BLaER1 treated with 17β-estradiol and CSF1 and Interleukin-3, amounts not matched to agents 10 nM and 100 nM (cell line): ENCODE data around the gene GFRA4.

ENCODE experiments used
- H3K27ac ChIP-seq, 11 experiments: shearing (Covaris generic); formaldehyde crosslinking; 2 replicates each; pipeline ENCODE4 v1.8.1; 2022
- H3K27me3 ChIP-seq, 11 experiments: shearing (Covaris generic); formaldehyde crosslinking; 2 replicates each; pipeline ENCODE4 v1.8.1; 2022
- H3K36me3 ChIP-seq, 11 experiments: shearing (Covaris generic); formaldehyde crosslinking; 2 replicates each; pipeline ENCODE4 v1.8.1; 2022
- H3K4me1 ChIP-seq, 10 experiments: shearing (Covaris generic); formaldehyde crosslinking; 2 replicates each; pipeline ENCODE4 v1.8.1; 2022
- H3K4me2 ChIP-seq, 11 experiments: shearing (Covaris generic); formaldehyde crosslinking; 2 replicates each; pipeline ENCODE4 v1.8.1; 2022
- H3K4me3 ChIP-seq, 10 experiments: shearing (Covaris generic); formaldehyde crosslinking; 2 replicates each; pipeline ENCODE4 v1.8.1; 2022
- H3K9ac ChIP-seq, 11 experiments: shearing (Covaris generic); formaldehyde crosslinking; 2 replicates each; pipeline ENCODE4 v1.8.1; 2022
- H3K9me3 ChIP-seq, 11 experiments: shearing (Covaris generic); formaldehyde crosslinking; replicated peaks in 1 of 11; 2 replicates each; pipeline ENCODE4 v1.8.1; 2022
- H4K20me1 ChIP-seq, 11 experiments: shearing (Covaris generic); formaldehyde crosslinking; 2 replicates each; pipeline ENCODE4 v1.8.1; 2022
- Cebpa-rat ChIP-seq, 11 experiments: shearing (Covaris generic); IDR thresholded peaks; 2 replicates each; pipeline ENCODE4 v1.8.1; 2022

The GFRA4 gene

DNA sequence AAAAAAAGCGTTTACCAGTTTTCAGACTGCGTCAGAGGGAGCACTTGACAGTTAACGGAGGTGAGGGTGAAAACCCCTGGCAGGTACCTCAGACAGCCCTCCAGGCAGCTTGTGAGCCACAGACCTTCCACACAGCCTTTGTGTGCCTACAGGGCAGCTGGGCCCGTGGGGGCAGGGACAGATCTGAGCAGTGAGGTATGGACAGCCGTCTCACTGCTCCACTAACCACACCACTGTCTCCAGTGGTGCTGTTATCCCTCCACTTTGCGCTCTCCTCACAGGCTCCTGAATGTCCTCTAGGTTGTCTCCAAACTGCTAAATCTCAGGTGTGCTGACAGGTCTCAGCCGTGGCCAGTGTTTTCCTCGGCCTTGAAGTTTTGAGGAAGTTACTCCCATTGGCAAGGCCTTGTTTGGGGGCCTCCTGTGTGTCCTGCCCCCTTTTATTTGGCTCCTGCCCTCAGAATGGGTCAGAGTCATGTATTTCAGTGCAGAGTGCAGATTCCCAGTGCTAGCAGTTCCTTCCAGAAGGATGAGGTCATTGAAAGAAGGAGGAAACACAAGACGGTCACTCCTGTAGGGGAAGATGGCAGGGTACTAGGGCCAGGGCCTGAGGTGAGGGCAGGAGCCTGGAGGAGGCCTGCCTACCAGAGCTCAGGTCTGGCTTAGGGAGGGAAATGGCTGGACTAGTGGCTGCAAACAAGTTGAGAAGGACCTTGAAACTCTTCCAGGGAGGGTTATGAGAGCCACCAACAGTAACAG, 11.8 kb downstream of the GFRA4 start:
- no peak for TF ChIP-seq Cebpa-rat (IDR thresholded peaks at IDR 0.05)
- H3K4me1 ChIP-seq = peaks cover 42 to 69% (median 55%) of the 10 kb centered on the region in 10 experiments
- no peaks in the 10 kb centered on the region; a peak in 1 of 22 replicates for H4K20me1 ChIP-seq
- H3K9ac ChIP-seq = no peak overlapping the region
- no peaks in the 10 kb centered on the region for H3K27me3 ChIP-seq
- peaks cover 3 to 39% (median 16%) of the 10 kb centered on the region in 11 experiments; a peak in 16 of 22 replicates for H3K36me3 ChIP-seq
- peak overlapping the region in 3 of 11 experiments; percentile 17 to 76 (median 47); a peak in 6 of 22 replicates for H3K27ac ChIP-seq
- H3K9me3 ChIP-seq = 0 out of 22 replicates have a peak, but pooled peaks cover 0 to 4% (median 0%) of the 10 kb centered on the region in 11 experiments
- peak overlapping the region in 10 of 11 experiments; percentile 8 to 92 (median 81); a peak in 14 of 22 replicates for H3K4me2 ChIP-seq
- no peak overlapping the region for H3K4me3 ChIP-seq

DNA sequence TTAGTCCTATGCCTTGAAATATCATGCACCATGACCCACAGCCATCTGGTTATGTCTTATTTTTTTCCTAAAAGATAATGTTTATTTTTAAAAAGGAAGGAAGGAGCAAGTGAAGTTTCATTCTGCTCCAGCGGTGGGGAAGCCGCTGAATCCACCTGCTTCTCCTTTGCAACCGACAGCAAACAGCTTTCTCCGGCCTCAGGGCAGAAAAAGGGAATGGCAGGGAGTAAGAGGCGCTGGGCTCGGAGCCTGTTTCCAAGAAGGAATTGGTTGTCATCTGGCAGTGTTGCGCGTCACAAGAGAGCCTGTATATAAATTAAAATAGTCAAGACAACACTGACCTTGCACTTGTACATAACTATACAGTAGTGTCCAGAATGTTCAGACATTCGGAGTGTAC, 14.2 kb downstream of the GFRA4 start:
- H3K4me1 ChIP-seq = peaks cover 32 to 62% (median 57%) of the 10 kb centered on the region in 10 experiments
- peak overlapping the region in 8 of 11 experiments; percentile 13 to 52 (median 26); a peak in 11 of 22 replicates for H3K4me2 ChIP-seq
- no peak for TF ChIP-seq Cebpa-rat (IDR thresholded peaks at IDR 0.05)

DNA sequence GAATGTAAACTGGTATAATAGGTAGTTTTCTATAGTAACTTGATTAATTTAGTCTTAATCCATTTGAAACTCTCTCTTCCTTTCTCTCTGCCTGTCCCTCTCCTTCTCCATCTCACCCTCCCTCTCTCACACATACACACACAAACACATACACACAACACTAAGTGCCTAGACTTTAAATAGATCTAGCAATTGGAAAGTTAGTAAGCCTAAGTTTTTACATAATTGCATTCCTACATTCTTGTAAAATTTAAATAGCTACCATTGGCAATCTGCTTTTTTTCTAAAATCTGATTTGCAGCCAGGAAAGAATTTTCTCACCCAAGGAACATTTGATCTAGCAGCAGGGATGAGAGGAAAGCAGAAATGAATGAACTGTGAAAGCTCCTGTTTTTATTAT, 15.7 kb downstream of the GFRA4 start:
- no peak overlapping the region for H3K27ac ChIP-seq
- no peak overlapping the region for H3K9ac ChIP-seq
- H3K9me3 ChIP-seq = no peaks in the 10 kb centered on the region
- H4K20me1 ChIP-seq = no peaks in the 10 kb centered on the region; a peak in 1 of 22 replicates
- no peak for TF ChIP-seq Cebpa-rat (IDR thresholded peaks at IDR 0.05)
- peaks cover 3 to 77% (median 50%) of the 10 kb centered on the region in 11 experiments; a peak in 17 of 22 replicates for H3K36me3 ChIP-seq
- no peaks in the 10 kb centered on the region for H3K27me3 ChIP-seq
- H3K4me2 ChIP-seq = peak overlapping the region in 7 of 11 experiments; percentile 2 to 62 (median 47); a peak in 11 of 22 replicates
- no peak overlapping the region for H3K4me3 ChIP-seq
- H3K4me1 ChIP-seq = peaks cover 17 to 47% (median 42%) of the 10 kb centered on the region in 10 experiments

More for the DNA sequence above, 14.2 kb downstream of the GFRA4 start:
- H3K36me3 ChIP-seq = peaks cover 3 to 63% (median 38%) of the 10 kb centered on the region in 11 experiments; a peak in 17 of 22 replicates
- H3K4me3 ChIP-seq = no peak overlapping the region
- no peak overlapping the region for H3K27ac ChIP-seq
- H3K9ac ChIP-seq = no peak overlapping the region
- H3K9me3 ChIP-seq = 0 out of 22 replicates have a peak, but pooled peaks cover 0 to 3% (median 0%) of the 10 kb centered on the region in 11 experiments
- no peaks in the 10 kb centered on the region for H3K27me3 ChIP-seq
- H4K20me1 ChIP-seq = no peaks in the 10 kb centered on the region; a peak in 1 of 22 replicates

DNA sequence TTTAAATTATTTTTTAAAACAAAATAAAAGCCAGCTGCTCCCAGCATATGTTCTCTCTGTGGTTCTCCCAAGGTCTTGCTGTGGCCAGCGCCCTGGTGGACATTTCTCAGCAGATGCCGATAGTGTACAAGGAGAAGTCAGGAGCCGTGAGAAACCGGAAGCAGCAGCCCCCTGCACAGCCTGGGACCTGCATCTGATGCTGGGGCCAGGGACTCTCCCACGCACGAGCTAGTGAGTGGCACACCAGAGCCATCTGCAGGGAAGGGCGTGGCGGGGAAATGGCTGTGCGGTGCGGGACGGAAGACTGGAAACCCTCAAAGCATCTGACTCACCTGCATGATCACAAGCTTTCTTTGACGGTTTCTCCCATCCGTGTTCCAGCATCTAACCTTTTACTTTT, 16.5 kb downstream of the GFRA4 start:
- Histone ChIP-seq H3K27me3 (no peaks in the 10 kb centered on the region), H3K9me3 (no peaks in the 10 kb centered on the region), H3K9ac (no peak overlapping the region), H3K4me3 (no peak overlapping the region), H3K4me2 (no peak overlapping the region), H3K4me1 (peaks cover 9 to 39% (median 34%) of the 10 kb centered on the region in 10 experiments), H3K36me3 (peaks cover 8 to 86% (median 56%) of the 10 kb centered on the region in 11 experiments; a peak in 18 of 22 replicates), H3K27ac (no peak overlapping the region), H4K20me1 (no peaks in the 10 kb centered on the region; a peak in 1 of 22 replicates)
- no peak for TF ChIP-seq Cebpa-rat (IDR thresholded peaks at IDR 0.05)

DNA sequence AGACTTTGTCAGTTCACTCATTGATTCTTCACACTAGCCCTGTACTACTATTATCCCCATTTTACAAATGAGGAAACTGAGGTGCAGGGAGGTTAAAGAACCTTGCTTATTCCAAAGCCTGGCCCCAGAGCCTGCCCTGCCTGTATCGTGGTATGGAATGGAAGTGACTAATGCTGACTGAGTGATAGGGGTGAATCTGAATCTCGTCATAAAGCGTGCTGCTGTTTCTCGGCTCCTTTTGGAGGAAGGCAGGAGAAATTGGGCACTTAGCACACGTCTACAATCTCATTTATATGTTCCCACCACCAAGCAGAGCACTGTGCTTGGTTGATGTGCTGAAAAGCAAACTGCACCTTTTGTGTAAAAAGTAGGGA, 17.1 kb downstream of the GFRA4 start:
- Histone ChIP-seq H3K4me3 (no peak overlapping the region), H3K4me2 (no peak overlapping the region), H3K9ac (no peak overlapping the region), H3K27me3 (no peaks in the 10 kb centered on the region), H4K20me1 (no peaks in the 10 kb centered on the region; a peak in 1 of 22 replicates), H3K27ac (no peak overlapping the region), H3K36me3 (peaks cover 8 to 91% (median 56%) of the 10 kb centered on the region in 11 experiments; a peak in 18 of 22 replicates), H3K9me3 (peaks cover 0 to 6% (median 1%) of the 10 kb centered on the region in 11 experiments; a peak in 4 of 22 replicates), H3K4me1 (peaks cover 3 to 33% (median 28%) of the 10 kb centered on the region in 10 experiments)
- TF ChIP-seq Cebpa-rat (IDR thresholded peaks at IDR 0.05) = no peak

DNA sequence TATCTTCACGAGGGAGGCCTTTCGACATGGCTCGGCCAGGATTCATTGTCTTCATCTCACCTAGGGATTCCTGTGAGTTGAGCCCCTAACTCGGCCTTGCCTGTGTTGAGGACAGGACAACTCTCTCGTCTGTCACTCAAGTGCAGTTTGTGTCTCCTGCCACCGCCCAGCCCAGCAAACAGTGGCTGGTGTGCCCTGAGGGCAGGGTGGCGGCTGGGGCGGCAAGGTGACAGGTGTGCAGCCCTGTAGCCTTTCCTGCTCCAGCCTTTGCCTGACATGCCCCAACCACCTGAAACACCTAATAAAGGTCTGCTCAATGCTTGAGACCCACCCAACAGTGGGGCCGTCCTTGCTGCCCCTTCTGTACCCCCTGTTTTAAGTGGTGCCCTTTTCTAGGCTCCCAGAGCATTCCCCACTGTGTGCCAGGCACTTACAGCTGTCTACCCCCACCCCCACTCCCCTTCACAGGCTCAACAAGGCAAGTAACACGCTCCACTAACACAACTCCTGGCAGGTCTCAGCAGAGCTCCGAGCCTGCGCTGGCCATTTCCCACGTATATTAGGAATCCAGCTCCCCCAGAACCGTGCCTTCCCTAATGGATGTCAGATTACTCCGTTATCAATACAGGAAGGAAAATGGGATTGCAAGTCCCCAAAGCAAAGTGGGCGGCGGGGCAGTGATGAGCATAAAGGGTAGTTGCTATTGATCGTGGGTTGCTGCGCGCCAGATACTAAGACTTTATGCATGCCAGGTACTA, 17.7 kb downstream of the GFRA4 start:
- TF ChIP-seq Cebpa-rat (IDR thresholded peaks at IDR 0.05) = no peak
- H3K4me1 ChIP-seq = peaks cover 0 to 30% (median 26%) of the 10 kb centered on the region in 10 experiments; a peak in 16 of 20 replicates
- no peak overlapping the region for H3K27ac ChIP-seq
- peaks cover 8 to 97% (median 61%) of the 10 kb centered on the region in 11 experiments; a peak in 21 of 22 replicates for H3K36me3 ChIP-seq
- H3K9ac ChIP-seq = no peak overlapping the region
- H4K20me1 ChIP-seq = no peaks in the 10 kb centered on the region; a peak in 1 of 22 replicates
- H3K27me3 ChIP-seq = no peaks in the 10 kb centered on the region
- no peak overlapping the region for H3K4me3 ChIP-seq
- peaks cover 1 to 11% (median 7%) of the 10 kb centered on the region in 11 experiments; a peak in 18 of 22 replicates for H3K9me3 ChIP-seq
- no peak overlapping the region for H3K4me2 ChIP-seq

DNA sequence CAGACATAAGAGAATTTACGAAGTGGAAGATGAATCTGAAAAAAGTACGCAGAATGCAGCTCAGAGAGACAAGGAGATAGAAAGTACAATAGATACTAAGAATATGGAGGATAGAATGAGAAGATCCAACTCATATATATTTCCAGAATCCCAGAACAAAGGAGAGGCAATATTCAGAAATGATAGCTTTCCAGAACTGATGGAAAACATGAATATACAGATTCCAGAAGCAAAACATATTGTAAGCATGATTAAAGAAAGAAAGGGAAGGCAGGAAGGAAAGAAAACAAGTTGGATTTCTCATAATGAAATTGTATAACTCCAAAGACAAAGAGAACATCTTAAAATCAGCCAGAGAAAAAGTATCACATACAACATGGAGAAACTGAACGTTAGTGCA, 22.9 kb downstream of the GFRA4 start:
- Histone ChIP-seq H3K4me1 (peaks cover 0 to 20% (median 12%) of the 10 kb centered on the region in 10 experiments; a peak in 14 of 20 replicates), H3K4me2 (no peak overlapping the region), H3K36me3 (peaks cover 5 to 92% (median 45%) of the 10 kb centered on the region in 11 experiments; a peak in 21 of 22 replicates), H4K20me1 (no peaks in the 10 kb centered on the region), H3K27me3 (no peaks in the 10 kb centered on the region), H3K4me3 (no peak overlapping the region), H3K27ac (no peak overlapping the region), H3K9ac (no peak overlapping the region), H3K9me3 (peaks cover 10 to 25% (median 20%) of the 10 kb centered on the region in 11 experiments; a peak in 20 of 22 replicates)
- TF ChIP-seq Cebpa-rat (IDR thresholded peaks at IDR 0.05) = no peak

DNA sequence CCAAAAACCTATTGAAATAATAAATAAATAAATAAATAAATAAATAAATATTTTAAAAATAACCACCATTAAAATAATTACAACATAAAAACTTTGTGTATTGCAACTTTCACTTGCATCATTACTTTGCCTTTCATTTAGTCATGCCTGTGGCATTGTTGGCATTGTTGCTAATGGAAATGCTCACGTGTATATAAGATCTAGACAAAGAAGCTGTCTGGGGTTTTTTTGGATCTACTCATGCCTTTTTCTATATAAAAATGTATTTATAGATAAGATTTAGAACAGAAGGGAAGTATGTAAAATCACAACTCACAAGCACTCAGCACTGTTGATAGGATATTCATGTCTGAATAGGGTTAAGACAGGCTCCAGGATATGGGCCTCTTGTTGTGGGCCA, 27.9 kb downstream of the GFRA4 start:
- Histone ChIP-seq H3K9ac (no peak overlapping the region), H3K4me2 (no peak overlapping the region), H3K4me1 (peaks cover 0 to 21% (median 11%) of the 10 kb centered on the region in 10 experiments; a peak in 14 of 20 replicates), H3K27ac (no peak overlapping the region), H3K4me3 (no peak overlapping the region), H4K20me1 (no peaks in the 10 kb centered on the region), H3K9me3 (peaks cover 3 to 22% (median 12%) of the 10 kb centered on the region in 11 experiments; a peak in 20 of 22 replicates), H3K27me3 (no peaks in the 10 kb centered on the region), H3K36me3 (peaks cover 4 to 90% (median 18%) of the 10 kb centered on the region in 11 experiments; a peak in 17 of 22 replicates)
- no peak for TF ChIP-seq Cebpa-rat (IDR thresholded peaks at IDR 0.05)
